HepG2 (cell line): ENCODE data around the gene CYP27A1. TPM values are rescaled to one million over a fixed set of nuclear protein-coding genes. Genes with fewer than 3 reads are reported as not detected.

ENCODE experiments used
- ARHGAP35 ChIP-seq: sonication (generic); formaldehyde crosslinking; IDR thresholded peaks from 2 replicates; pipeline ENCODE4 v1.9.0; 2022; ENCODE audit warnings: mild to moderate bottlenecking, inconsistent platforms, moderate library complexity, missing genetic modification reagents, borderline replicate concordance
- BHLHE40 ChIP-seq: IDR thresholded peaks from 2 replicates; pipeline ENCODE4 v1.6.1; 2011; ENCODE audit warnings: low read length, improper control_type of control experiment
- CCDC6 ChIP-seq: sonication (generic); formaldehyde crosslinking; IDR thresholded peaks from 2 replicates; pipeline ENCODE4 v1.8.1; 2022; ENCODE audit warnings: mild to moderate bottlenecking, missing genetic modification reagents, moderate library complexity
- CREB3 ChIP-seq: sonication (generic); formaldehyde crosslinking; IDR thresholded peaks from 2 replicates; pipeline ENCODE4 v1.5.0; 2020; ENCODE audit warnings: missing genetic modification reagents
- ERF ChIP-seq: IDR thresholded peaks from 2 replicates; pipeline ENCODE4 v1.6.1; 2018; ENCODE audit warnings: missing biosample characterization, missing genetic modification reagents
- HIVEP1 ChIP-seq: sonication (generic); formaldehyde crosslinking; IDR thresholded peaks from 2 replicates; pipeline ENCODE4 v1.4.0; 2020; ENCODE audit warnings: mild to moderate bottlenecking, missing genetic modification reagents
- HNF4A ChIP-seq: sonication (generic); formaldehyde crosslinking; IDR thresholded peaks from 2 replicates; pipeline ENCODE4 v1.4.0; 2020; ENCODE audit warnings: missing genetic modification reagents
- NFRKB ChIP-seq: fragments of 450-650 bp; IDR thresholded peaks from 2 replicates; pipeline ENCODE4 v1.6.1; 2017
- NFYB ChIP-seq: sonication (generic); formaldehyde crosslinking; IDR thresholded peaks from 2 replicates; pipeline ENCODE4 v1.4.0; 2020; ENCODE audit warnings: missing genetic modification reagents
- NKX3-1 ChIP-seq: sonication (generic); formaldehyde crosslinking; IDR thresholded peaks from 2 replicates; pipeline ENCODE4 v1.5.0; 2020; ENCODE audit warnings: missing genetic modification reagents
- PPARG ChIP-seq: conservative IDR thresholded peaks from 2 replicates; pipeline ENCODE4 v1.6.1; 2016; ENCODE audit warnings: missing biosample characterization, missing genetic modification reagents
- SIN3A ChIP-seq: IDR thresholded peaks from 2 replicates; pipeline ENCODE4 v1.6.1; 2011; ENCODE audit warnings: low read depth, mild to moderate bottlenecking, control low read depth, low read length, borderline replicate concordance
- SNAI1 ChIP-seq: sonication (generic); formaldehyde crosslinking; IDR thresholded peaks from 2 replicates; pipeline ENCODE4 v1.5.0; 2020; ENCODE audit warnings: mild to moderate bottlenecking, missing genetic modification reagents, borderline replicate concordance
- SUZ12 ChIP-seq: fragments of 150-350 bp; IDR thresholded peaks from 2 replicates; pipeline ENCODE4 v1.6.1; 2014; ENCODE audit warnings: low read depth, low read length
- WIZ ChIP-seq: sonication (generic); formaldehyde crosslinking; IDR thresholded peaks from 2 replicates; pipeline ENCODE4 v1.5.1; 2020; ENCODE audit warnings: mild to moderate bottlenecking, missing genetic modification reagents
- ZMYM3 ChIP-seq: sonication (generic); formaldehyde crosslinking; IDR thresholded peaks from 2 replicates; pipeline ENCODE4 v1.5.1; 2020; ENCODE audit warnings: mild to moderate bottlenecking, missing genetic modification reagents
- ZNF33B ChIP-seq: sonication (generic); formaldehyde crosslinking; IDR thresholded peaks from 2 replicates; pipeline ENCODE4 v1.5.1; 2020; ENCODE audit warnings: mild to moderate bottlenecking, missing genetic modification reagents
- ZNF616 ChIP-seq: sonication (generic); formaldehyde crosslinking; IDR thresholded peaks from 2 replicates; pipeline ENCODE4 v1.5.0; 2020; ENCODE audit warnings: low read depth, mild to moderate bottlenecking, missing genetic modification reagents
- polyA plus RNA-seq, 8 experiments: library from polyadenylated mRNA; depleted of rRNA in 3 of 8; stranded (reverse) in 7 of 8; unstranded in 1 of 8; fragments of >200 nt; fragmentation: Illumina TruSeq in 4 of 8; extraction: Trizol in 4 of 8; gene quantifications; 2 replicates each; pipeline versions ENCODE4 v1.2.1 to v1.2.3, GENCODE V29; 2011 to 2016; ENCODE audit warnings: low read depth in 4 of 8, missing spikeins in 1 of 8, mixed read lengths in 1 of 8; ENCODE audit not compliant: insufficient read depth in 1 of 8
- total RNA-seq, 5 experiments: library from RNA; depleted of rRNA; stranded (reverse); fragments of >200 nt; fragmentation: Illumina TruSeq; extraction: Trizol; gene quantifications; 2 replicates each; pipeline ENCODE4 v1.2.3, GENCODE V29; 2016; ENCODE audit warnings: low read depth in 1 of 5

The CYP27A1 gene
- total and polyA plus RNA-seq, 2 of the 13 experiments (the other 11 are each of a cell fraction or from before 2014, with no cell fraction given), result 157 to 266 TPM

GRCh38 chr2:218745559-218746469 lies 36.1 kb upstream of the CYP27A1 start (continued):
- no peak for TF ChIP-seq CREB3 (CRISPR knock-in tag)
- no peak for TF ChIP-seq NFYB (CRISPR knock-in tag)
- no peak for TF ChIP-seq NKX3-1 (CRISPR knock-in tag)
- peak; percentile 50; the same call in 1 of the 2 replicates for TF ChIP-seq PPARG
- peak; percentile 65; the same call in 1 of the 2 replicates for TF ChIP-seq ZMYM3
- TF ChIP-seq ARHGAP35 (CRISPR knock-in tag), result no peak
- TF ChIP-seq CCDC6 (CRISPR knock-in tag), result peak; percentile 62; the same call in 1 of the 2 replicates
- peak; percentile 68 for TF ChIP-seq HNF4A (CRISPR knock-in tag)
- TF ChIP-seq HIVEP1 (CRISPR knock-in tag), result 0 out of 2 replicates have a peak, but pooled peaks have one; percentile 22
- TF ChIP-seq ZNF33B (CRISPR knock-in tag), result peak; percentile 86; the same call in 1 of the 2 replicates
- no peak for TF ChIP-seq SIN3A
- no peak for TF ChIP-seq ZNF616 (CRISPR knock-in tag)
- TF ChIP-seq SUZ12, result no peak
- TF ChIP-seq NFRKB, result no peak
- no peak for TF ChIP-seq SNAI1 (CRISPR knock-in tag)
- no peak for TF ChIP-seq ERF
- TF ChIP-seq WIZ (CRISPR knock-in tag), result no peak
- no peak for TF ChIP-seq BHLHE40
